ENCODE measurements around the gene DHRS13.

DNA sequence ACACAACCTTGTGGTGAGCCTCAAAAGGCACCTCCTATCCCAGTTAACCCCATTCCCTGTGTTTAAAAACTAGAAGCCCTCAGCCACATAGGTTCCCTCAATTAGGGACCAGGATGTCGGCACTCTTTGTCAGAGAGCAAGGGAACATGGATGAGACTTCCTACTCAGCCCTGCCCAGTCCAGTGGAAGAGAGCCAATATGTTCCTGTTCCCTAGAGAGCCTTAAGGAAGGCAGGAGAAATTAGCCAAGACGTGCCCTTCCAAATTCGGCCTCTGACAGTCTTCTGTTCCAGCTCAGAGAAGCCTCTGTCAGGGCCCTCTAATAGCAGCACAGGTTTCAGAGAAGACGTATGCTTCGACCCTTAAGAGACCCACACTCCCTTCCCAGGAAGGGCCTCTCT lies 14.6 kb upstream of the DHRS13 start:
- TF ChIP-seq POLR2A (IDR thresholded peaks at IDR 0.05): no peak
- TF ChIP-seq, protein P1, sequence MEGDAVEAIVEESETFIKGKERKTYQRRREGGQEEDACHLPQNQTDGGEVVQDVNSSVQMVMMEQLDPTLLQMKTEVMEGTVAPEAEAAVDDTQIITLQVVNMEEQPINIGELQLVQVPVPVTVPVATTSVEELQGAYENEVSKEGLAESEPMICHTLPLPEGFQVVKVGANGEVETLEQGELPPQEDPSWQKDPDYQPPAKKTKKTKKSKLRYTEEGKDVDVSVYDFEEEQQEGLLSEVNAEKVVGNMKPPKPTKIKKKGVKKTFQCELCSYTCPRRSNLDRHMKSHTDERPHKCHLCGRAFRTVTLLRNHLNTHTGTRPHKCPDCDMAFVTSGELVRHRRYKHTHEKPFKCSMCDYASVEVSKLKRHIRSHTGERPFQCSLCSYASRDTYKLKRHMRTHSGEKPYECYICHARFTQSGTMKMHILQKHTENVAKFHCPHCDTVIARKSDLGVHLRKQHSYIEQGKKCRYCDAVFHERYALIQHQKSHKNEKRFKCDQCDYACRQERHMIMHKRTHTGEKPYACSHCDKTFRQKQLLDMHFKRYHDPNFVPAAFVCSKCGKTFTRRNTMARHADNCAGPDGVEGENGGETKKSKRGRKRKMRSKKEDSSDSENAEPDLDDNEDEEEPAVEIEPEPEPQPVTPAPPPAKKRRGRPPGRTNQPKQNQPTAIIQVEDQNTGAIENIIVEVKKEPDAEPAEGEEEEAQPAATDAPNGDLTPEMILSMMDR (IDR thresholded peaks at IDR 0.05): no peak
